ENCODE results near the gene AUTS2. TPM values are rescaled to one million over a fixed set of nuclear protein-coding genes. Genes with fewer than 3 reads are reported as not detected.
A peak's percentile ranks its signal among the peaks of the same experiment; 100 is the strongest.

Gene AUTS2
- total and polyA plus RNA-seq, 2 experiments from 2014 or later: 3.0 to 4.4 TPM

DNA sequence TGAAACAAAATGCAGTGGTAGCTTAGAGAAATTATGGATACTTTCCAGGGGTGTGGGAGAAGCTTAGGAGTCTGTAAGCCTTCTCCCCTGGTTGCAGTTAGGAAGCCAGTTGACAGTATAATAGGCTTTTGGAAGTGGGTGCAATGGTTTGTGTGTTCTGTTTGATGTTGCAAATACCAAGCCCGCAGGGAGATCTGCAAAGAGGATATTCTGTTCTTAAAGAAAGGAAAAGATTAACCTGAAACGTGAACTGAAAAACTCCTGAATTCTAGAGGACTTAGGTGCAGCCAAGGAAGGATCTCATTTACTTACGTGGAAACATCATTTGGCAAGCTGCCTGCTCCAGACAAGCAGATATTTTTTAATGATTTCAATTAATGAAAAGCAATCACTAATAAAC, 496.6 kb downstream of the AUTS2 start:
- H3K27ac ChIP-seq: no peak overlapping the region
- no peak overlapping the region for H3K9ac ChIP-seq
- in situ Hi-C loops (cut with MboI): no loop called here
- H3K4me2 ChIP-seq (ENCODE audit: unreplicated experiment): no peak overlapping the region
- H4K20me1 ChIP-seq (ENCODE audit: insufficient read depth): no peaks in the 10 kb centered on the region
- no peak for TF ChIP-seq EZH2 (IDR thresholded peaks at IDR 0.05; ENCODE audit: insufficient read depth, poor library complexity, severe bottlenecking)
- TF ChIP-seq EZH2phosphoT487 (IDR thresholded peaks at IDR 0.05; ENCODE audit: insufficient read depth, low read depth): no peak
- no peaks in the 10 kb centered on the region for H3K4me1 ChIP-seq (ENCODE audit: insufficient read depth)
- no peaks in the 10 kb centered on the region for H3K79me2 ChIP-seq (ENCODE audit: insufficient read depth)
- no peaks in the 10 kb centered on the region for H3K36me3 ChIP-seq (ENCODE audit: low read depth)
- H3K4me3 ChIP-seq: no peak overlapping the region
- H3K27me3 ChIP-seq (replicated peaks; ENCODE audit: insufficient read depth): no peaks in the 10 kb centered on the region
- no peaks in the 10 kb centered on the region for H3K9me3 ChIP-seq (ENCODE audit: low read depth)
- WGBS, 2 experiments (ENCODE audit: low coverage in 1 of 2, low lambda C conversion rate in 2 of 2, missing lambda C conversion rate in 2 of 2): 78 to 89% methylated on average over 3 of the region's 3 CpGs
- no peak overlapping the region for H2AFZ ChIP-seq
- DNase-seq: no peak
- H3F3A ChIP-seq (ENCODE audit: insufficient read depth): no peaks in the 10 kb centered on the region
- H3K9me2 ChIP-seq (ENCODE audit: insufficient read depth): no peaks in the 10 kb centered on the region

DNA sequence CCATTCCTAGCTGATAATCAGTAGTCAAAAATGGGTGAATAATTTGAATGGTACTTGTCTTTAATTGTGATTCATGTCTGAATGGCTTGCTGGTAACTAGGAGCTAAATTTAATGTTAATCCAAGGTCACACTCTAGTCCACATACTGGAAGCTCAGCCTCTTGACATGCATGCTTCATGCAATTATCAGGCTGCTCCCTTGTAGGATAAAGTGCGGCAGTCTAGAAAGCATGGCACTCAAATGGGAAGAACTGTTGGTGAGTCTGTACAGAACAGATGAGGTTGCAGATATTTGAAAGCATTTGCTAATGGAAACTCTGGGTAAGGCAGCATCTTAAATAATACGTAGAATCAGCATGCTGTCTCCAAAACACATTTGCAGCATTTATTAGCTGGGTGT, 499.4 kb downstream of the AUTS2 start:
- 84 to 95% methylated on average over 2 of the region's 2 CpGs for WGBS, 2 experiments (ENCODE audit: low coverage in 1 of 2, low lambda C conversion rate in 2 of 2, missing lambda C conversion rate in 2 of 2)
- no peaks in the 10 kb centered on the region for H3F3A ChIP-seq (ENCODE audit: insufficient read depth)
- no peak overlapping the region for H3K27ac ChIP-seq
- H2AFZ ChIP-seq: no peak overlapping the region
- H3K4me2 ChIP-seq (ENCODE audit: unreplicated experiment): no peak overlapping the region
- no peak for DNase-seq
- no peaks in the 10 kb centered on the region for H3K79me2 ChIP-seq (ENCODE audit: insufficient read depth)
- H3K4me1 ChIP-seq (ENCODE audit: insufficient read depth): no peaks in the 10 kb centered on the region
- TF ChIP-seq EZH2phosphoT487 (IDR thresholded peaks at IDR 0.05; ENCODE audit: insufficient read depth, low read depth) (no peak), EZH2 (IDR thresholded peaks at IDR 0.05; ENCODE audit: insufficient read depth, poor library complexity, severe bottlenecking) (no peak)
- no peaks in the 10 kb centered on the region for H4K20me1 ChIP-seq (ENCODE audit: insufficient read depth)
- no peak overlapping the region for H3K4me3 ChIP-seq
- in situ Hi-C loops (cut with MboI): no loop called here
- no peaks in the 10 kb centered on the region for H3K9me3 ChIP-seq (ENCODE audit: low read depth)
- no peak overlapping the region for H3K9ac ChIP-seq
- no peaks in the 10 kb centered on the region for H3K36me3 ChIP-seq (ENCODE audit: low read depth)
- H3K9me2 ChIP-seq (ENCODE audit: insufficient read depth): no peaks in the 10 kb centered on the region
- H3K27me3 ChIP-seq (replicated peaks; ENCODE audit: insufficient read depth): no peaks in the 10 kb centered on the region

DNA sequence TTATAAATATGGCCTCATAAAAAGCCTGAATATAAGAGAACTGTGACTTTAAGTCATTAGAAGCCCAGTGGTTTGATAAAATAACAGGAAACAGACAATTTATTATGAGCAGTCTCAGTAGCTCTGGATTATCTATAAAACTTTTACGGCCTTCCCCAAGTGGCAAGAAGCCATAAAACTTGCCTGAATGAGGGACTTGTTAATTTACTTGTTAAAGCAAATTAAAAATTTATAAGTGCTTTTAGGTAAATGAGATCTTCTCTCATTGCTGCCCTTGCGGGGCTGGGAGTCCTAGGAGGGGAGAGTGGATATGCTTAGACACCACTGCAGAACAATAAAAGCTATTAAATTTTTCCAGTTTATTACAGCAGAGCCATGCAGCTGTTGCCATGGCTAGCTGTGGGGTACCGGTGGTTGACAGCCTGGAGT, 499.9 kb downstream of the AUTS2 start:
- 67 to 72% methylated on average over 3 of the region's 3 CpGs for WGBS, 2 experiments (ENCODE audit: low coverage in 1 of 2, low lambda C conversion rate in 2 of 2, missing lambda C conversion rate in 2 of 2)
- H4K20me1 ChIP-seq (ENCODE audit: insufficient read depth): no peaks in the 10 kb centered on the region
- no peaks in the 10 kb centered on the region for H3K9me3 ChIP-seq (ENCODE audit: low read depth)
- H3K27me3 ChIP-seq (replicated peaks; ENCODE audit: insufficient read depth): no peaks in the 10 kb centered on the region
- H3F3A ChIP-seq (ENCODE audit: insufficient read depth): no peaks in the 10 kb centered on the region
- H3K4me3 ChIP-seq: no peak overlapping the region
- H3K4me1 ChIP-seq (ENCODE audit: insufficient read depth): no peaks in the 10 kb centered on the region
- TF ChIP-seq EZH2 (IDR thresholded peaks at IDR 0.05; ENCODE audit: insufficient read depth, poor library complexity, severe bottlenecking): no peak
- TF ChIP-seq EZH2phosphoT487 (IDR thresholded peaks at IDR 0.05; ENCODE audit: insufficient read depth, low read depth): no peak
- H3K9me2 ChIP-seq (ENCODE audit: insufficient read depth): no peaks in the 10 kb centered on the region
- no peaks in the 10 kb centered on the region for H3K79me2 ChIP-seq (ENCODE audit: insufficient read depth)
- H3K27ac ChIP-seq: no peak overlapping the region
- no peak for DNase-seq
- no peak overlapping the region for H3K4me2 ChIP-seq (ENCODE audit: unreplicated experiment)
- H3K36me3 ChIP-seq (ENCODE audit: low read depth): no peaks in the 10 kb centered on the region
- in situ Hi-C loops (cut with MboI): no loop called here
- H2AFZ ChIP-seq: no peak overlapping the region
- no peak overlapping the region for H3K9ac ChIP-seq

DNA sequence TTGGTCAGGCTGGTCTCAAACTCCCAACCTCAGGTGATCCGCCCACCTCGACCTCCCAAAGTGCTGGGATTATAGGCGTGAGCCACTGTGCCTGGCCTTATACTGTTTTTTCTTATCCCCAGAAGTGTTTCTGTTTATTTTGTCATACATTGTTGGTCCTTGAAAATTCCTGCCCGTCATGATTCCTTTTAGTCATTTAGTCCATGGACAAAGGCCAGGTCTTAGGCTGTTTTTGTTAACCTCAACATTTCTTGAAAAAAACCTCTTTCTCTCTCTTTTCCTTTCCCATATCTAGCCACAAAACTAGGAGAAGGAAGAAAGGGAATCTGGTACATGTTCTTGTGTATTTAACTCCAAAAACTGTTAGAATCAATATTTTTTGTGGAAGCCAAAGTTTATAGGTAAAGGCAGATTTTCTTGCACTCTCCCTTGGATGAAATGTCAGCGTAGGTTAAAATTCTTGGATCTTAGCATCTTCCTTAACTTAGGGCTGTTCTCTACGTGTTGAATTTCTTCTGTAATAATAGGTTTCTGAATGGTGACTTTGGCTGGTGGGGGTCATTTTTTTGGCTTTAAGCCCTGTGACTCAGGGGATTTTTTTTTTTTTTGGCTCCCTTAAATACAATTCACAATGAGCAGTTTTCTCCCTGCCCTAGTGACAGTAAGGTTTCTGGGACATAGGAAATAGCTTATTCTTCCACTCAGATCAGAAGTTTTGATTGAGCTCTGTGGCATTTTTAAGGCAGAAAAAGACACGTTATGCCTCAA, 500.8 kb downstream of the AUTS2 start:
- no peaks in the 10 kb centered on the region for H3K36me3 ChIP-seq (ENCODE audit: low read depth)
- DNase-seq: peak; percentile 10
- H3K27me3 ChIP-seq (replicated peaks; ENCODE audit: insufficient read depth): no peaks in the 10 kb centered on the region
- no peaks in the 10 kb centered on the region for H3K9me3 ChIP-seq (ENCODE audit: low read depth)
- in situ Hi-C loops (cut with MboI): no loop called here
- H3K4me1 ChIP-seq (ENCODE audit: insufficient read depth): no peaks in the 10 kb centered on the region
- no peaks in the 10 kb centered on the region for H3K79me2 ChIP-seq (ENCODE audit: insufficient read depth)
- no peak overlapping the region for H3K4me3 ChIP-seq
- no peak overlapping the region for H3K4me2 ChIP-seq (ENCODE audit: unreplicated experiment)
- 72 to 75% methylated on average over 7 of the region's 7 CpGs for WGBS, 2 experiments (ENCODE audit: low coverage in 1 of 2, low lambda C conversion rate in 2 of 2, missing lambda C conversion rate in 2 of 2)
- no peak overlapping the region for H3K9ac ChIP-seq
- no peaks in the 10 kb centered on the region for H3F3A ChIP-seq (ENCODE audit: insufficient read depth)
- no peak overlapping the region for H2AFZ ChIP-seq
- no peaks in the 10 kb centered on the region for H3K9me2 ChIP-seq (ENCODE audit: insufficient read depth)
- no peaks in the 10 kb centered on the region for H4K20me1 ChIP-seq (ENCODE audit: insufficient read depth)
- TF ChIP-seq EZH2 (IDR thresholded peaks at IDR 0.05; ENCODE audit: insufficient read depth, poor library complexity, severe bottlenecking) (no peak), EZH2phosphoT487 (IDR thresholded peaks at IDR 0.05; ENCODE audit: insufficient read depth, low read depth) (no peak)
- H3K27ac ChIP-seq: no peak overlapping the region

Measured in GM23248 (cell line).